ENCODE data around the gene TSPAN3. TPM values are rescaled to one million over a fixed set of nuclear protein-coding genes. Genes with fewer than 3 reads are reported as not detected.

TSPAN3 gene
- total RNA-seq, 1 experiment from 2014 or later, result 84.9 TPM

- TF ChIP-seq ZBTB43 (CRISPR knock-in tag; IDR thresholded peaks at IDR 0.05) (no peak), E2F5 (CRISPR knock-in tag; IDR thresholded peaks at IDR 0.05) (no peak), ZNF396 (CRISPR knock-in tag; IDR thresholded peaks at IDR 0.05; ENCODE audit: borderline replicate concordance) (no peak), CREM (CRISPR knock-in tag; IDR thresholded peaks at IDR 0.05) (no peak), PRDM15 (CRISPR knock-in tag; IDR thresholded peaks at IDR 0.05) (no peak), SP1 (CRISPR knock-in tag; conservative IDR thresholded peaks at IDR 0.05) (no peak), STAT6 (CRISPR knock-in tag; conservative IDR thresholded peaks at IDR 0.05; ENCODE audit: low read depth) (no peak)
These were observed 61.7 kb downstream of the TSPAN3 start (continued) for GRCh38 chr15:77009176-77009575.

- Mint-ChIP-seq H3K27me3 (ENCODE audit: low read depth) (no peaks in the 10 kb centered on the region; the same call in 1 of the 2 replicates), H3K36me3 (no peaks in the 10 kb centered on the region), H3K9me3 (0 out of 2 replicates have a peak, but pooled peaks cover 4% of the 10 kb centered on the region), H3K27ac (no peak overlapping the region), H3K4me1 (no peaks in the 10 kb centered on the region), H3K4me3 (no peak overlapping the region)
- no peak for ATAC-seq
- DNase-seq (ENCODE audit: low spot score), result no peak
- CTCF ChIA-PET, result interaction anchor here (1.0 to 1.7 kb wide), 3 partner anchors 20 to 100 kb away, joined by 3 to 4 read pairs (median 3); no protein-coding TSS in a partner anchor
- POLR2A ChIA-PET, result no interaction called here
- no peak for TF ChIP-seq ERG (CRISPR knock-in tag; IDR thresholded peaks at IDR 0.05)
- no peak for TF ChIP-seq NFYB (CRISPR knock-in tag; conservative IDR thresholded peaks at IDR 0.05; ENCODE audit: low read depth)
- TF ChIP-seq USF1 (CRISPR knock-in tag; IDR thresholded peaks at IDR 0.05), result no peak
- TF ChIP-seq FOXP4 (CRISPR knock-in tag; IDR thresholded peaks at IDR 0.05), result no peak
- TF ChIP-seq TP53 (CRISPR knock-in tag; IDR thresholded peaks at IDR 0.05), result no peak
- TF ChIP-seq OVOL2 (CRISPR knock-in tag; IDR thresholded peaks at IDR 0.05; ENCODE audit: borderline replicate concordance), result no peak
- TF ChIP-seq ZNF219 (CRISPR knock-in tag; IDR thresholded peaks at IDR 0.05; ENCODE audit: borderline replicate concordance), result no peak
- no peak for TF ChIP-seq MXD4 (CRISPR knock-in tag; IDR thresholded peaks at IDR 0.05; ENCODE audit: borderline replicate concordance)
- TF ChIP-seq NR2C2 (CRISPR knock-in tag; IDR thresholded peaks at IDR 0.05), result no peak
- TF ChIP-seq SOX15 (CRISPR knock-in tag; IDR thresholded peaks at IDR 0.05), result no peak
- no peak for TF ChIP-seq TEAD1 (CRISPR knock-in tag; IDR thresholded peaks at IDR 0.05)
- TF ChIP-seq KAT7 (CRISPR knock-in tag; IDR thresholded peaks at IDR 0.05; ENCODE audit: borderline replicate concordance), result no peak
- TF ChIP-seq ATF3 (CRISPR knock-in tag; conservative IDR thresholded peaks at IDR 0.05), result no peak
- no peak for TF ChIP-seq TEAD4 (CRISPR knock-in tag; IDR thresholded peaks at IDR 0.05)
These were observed 66.7 kb downstream of the TSPAN3 start for GRCh38 chr15:77004189-77004588.

Data from WTC11 (cell line).